Duodenal mucosa (tissue), 2 donors: Measurements from ENCODE around the gene TMEM45A.
"Not testable (repeated sequence)": the region's sequence is repeated elsewhere in the genome, so short reads cannot be mapped to it uniquely, and the experiment has no call there.

Experiments used
- H3K27ac ChIP-seq: one replicate; pipeline ENCODE4 v1.7.0; 2013; ENCODE audit warnings: low read depth, low read length
- H3K27me3 ChIP-seq, 2 donors: one replicate each; pipeline ENCODE4 v1.7.0; 2013; ENCODE audit warnings: low read length in 2 of 2, control low read depth in 1 of 2; ENCODE audit not compliant: insufficient read depth in 2 of 2, control insufficient read depth in 1 of 2
- H3K36me3 ChIP-seq, 2 donors: one replicate each; pipeline ENCODE4 v1.7.0; 2013; ENCODE audit warnings: low read length in 2 of 2, control low read depth in 1 of 2; ENCODE audit not compliant: insufficient read depth in 2 of 2, control insufficient read depth in 1 of 2
- H3K4me1 ChIP-seq, 2 donors: one replicate each; pipeline ENCODE4 v1.7.0; 2013; ENCODE audit warnings: low read length in 2 of 2, control low read depth in 1 of 2; ENCODE audit not compliant: insufficient read depth in 2 of 2, control insufficient read depth in 1 of 2
- H3K4me3 ChIP-seq, 2 donors: one replicate each; pipeline ENCODE4 v1.7.0; 2013; ENCODE audit warnings: low read length in 2 of 2, low read depth in 1 of 2
- H3K9ac ChIP-seq, 2 donors: one replicate each; pipeline ENCODE4 v1.7.0; 2013; ENCODE audit warnings: low read length in 2 of 2, low read depth in 1 of 2
- H3K9me3 ChIP-seq, 2 donors: one replicate each; pipeline ENCODE4 v1.7.0; 2013; ENCODE audit warnings: low read length in 2 of 2, control low read depth in 1 of 2; ENCODE audit not compliant: control insufficient read depth in 1 of 2

The TMEM45A gene, protein sequence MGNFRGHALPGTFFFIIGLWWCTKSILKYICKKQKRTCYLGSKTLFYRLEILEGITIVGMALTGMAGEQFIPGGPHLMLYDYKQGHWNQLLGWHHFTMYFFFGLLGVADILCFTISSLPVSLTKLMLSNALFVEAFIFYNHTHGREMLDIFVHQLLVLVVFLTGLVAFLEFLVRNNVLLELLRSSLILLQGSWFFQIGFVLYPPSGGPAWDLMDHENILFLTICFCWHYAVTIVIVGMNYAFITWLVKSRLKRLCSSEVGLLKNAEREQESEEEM

DNA sequence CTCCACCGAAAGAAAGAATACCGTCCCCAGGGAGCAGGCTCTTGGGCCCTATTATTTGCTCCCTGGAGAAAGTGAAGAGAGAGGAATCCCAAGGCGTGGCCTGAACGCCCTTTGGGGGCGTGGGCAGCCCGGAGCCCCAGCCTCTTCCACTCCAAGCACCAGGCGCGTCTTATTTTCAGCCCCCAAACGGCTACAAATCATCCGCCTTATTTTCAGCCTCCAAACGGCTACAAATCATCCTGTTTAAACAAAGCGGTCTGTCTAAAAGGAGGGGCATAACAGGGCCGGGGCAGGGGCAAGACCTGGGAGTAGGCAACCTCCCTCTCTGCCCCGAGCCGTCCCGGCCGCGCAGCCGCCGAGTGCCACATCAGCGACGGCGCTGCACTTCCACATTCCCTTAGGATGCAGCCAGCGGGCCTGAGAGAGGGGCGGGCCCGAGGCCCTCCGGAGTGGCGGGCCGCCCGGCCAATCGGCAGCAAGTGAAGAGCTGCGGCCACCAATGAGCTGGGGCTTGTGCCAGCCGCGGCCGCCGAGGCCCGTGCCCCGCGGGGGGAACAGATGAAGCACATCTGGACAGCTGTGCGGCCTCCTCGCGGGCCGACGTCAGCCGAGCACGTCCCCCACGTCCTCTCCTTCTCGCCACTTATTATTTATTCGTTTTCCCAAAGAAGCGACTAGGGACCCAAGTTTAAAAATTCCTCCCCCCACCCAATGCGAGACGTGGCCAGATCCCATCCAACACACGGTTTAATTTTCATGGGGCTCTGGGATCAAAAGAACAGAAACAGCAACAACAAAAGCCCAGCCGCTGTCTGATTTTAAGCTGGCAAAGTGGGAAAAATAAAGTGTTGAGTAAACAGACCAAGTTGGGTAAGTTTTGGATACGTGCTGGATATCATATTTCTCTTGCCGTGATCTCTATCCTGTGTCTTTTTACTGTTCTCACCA lies at the start of gene TMEM45A:
TSS of gene TMEM45A (plus strand) at position 561 of the 948 bp plus-strand sequence. CDS start 62,593 bp downstream, outside the sequence.
- Histone ChIP-seq H3K27me3 (peaks cover 10 to 11% of the 10 kb centered on the region in 2 donors), H3K36me3 (no peaks in the 10 kb centered on the region), H3K27ac (peak within 1 kb of the TSS; percentile 63), H3K9me3 (no peaks in the 10 kb centered on the region), H3K4me3 (peak within 1 kb of the TSS; percentile 76 to 78), H3K9ac (peak within 1 kb of the TSS; percentile 60 to 65), H3K4me1 (peaks cover 9 to 21% of the 10 kb centered on the region in 2 donors)

DNA sequence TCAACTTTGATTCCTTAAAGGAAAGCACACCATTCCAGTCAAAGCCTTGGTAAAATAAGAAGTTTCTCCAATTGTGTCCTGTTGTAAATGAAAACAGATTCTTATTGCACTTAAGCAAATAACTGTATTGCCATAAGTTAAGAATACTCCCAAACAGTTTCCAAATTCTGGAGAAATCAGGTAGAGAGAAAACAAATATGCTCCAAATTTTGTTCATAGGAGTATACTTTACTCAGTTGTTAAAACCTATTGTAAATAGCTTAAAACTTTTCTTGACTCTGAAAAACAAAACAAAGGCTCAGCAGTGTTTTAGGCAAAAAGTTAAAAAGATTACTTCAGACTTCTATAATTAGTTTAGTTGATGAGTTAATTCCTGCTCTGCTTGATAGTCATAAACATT lies 48.7 kb upstream of the TMEM45A start:
- no peaks in the 10 kb centered on the region for H3K27me3 ChIP-seq

DNA sequence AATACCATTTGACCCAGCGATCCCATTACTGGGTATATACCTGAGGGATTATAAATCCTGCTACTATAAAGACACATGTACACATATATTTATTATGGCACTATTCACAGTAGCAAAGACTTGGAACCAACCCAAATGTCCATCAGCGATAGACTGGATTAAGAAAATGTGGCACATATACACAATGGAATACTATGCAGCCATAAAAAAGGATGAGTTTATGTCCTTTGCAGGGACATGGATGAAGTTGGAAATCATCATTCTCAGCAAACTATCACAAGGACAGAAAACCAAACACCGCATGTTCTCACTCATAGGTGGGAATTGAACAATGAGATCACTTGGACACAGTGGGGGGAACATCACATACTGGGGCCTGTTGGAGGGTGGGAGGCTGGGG lies 45.4 kb upstream of the TMEM45A start:
- not testable (repeated sequence) for H3K27ac ChIP-seq, H3K4me3 ChIP-seq, H3K9ac ChIP-seq

More for the DNA sequence above, 48.7 kb upstream of the TMEM45A start:
- no peaks in the 10 kb centered on the region for H3K4me1 ChIP-seq
- H3K4me3 ChIP-seq, result no peak overlapping the region
- H3K9me3 ChIP-seq, result peaks cover 0 to 2% of the 10 kb centered on the region in 2 donors
- no peak overlapping the region for H3K9ac ChIP-seq
- H3K27ac ChIP-seq, result no peak overlapping the region
- no peaks in the 10 kb centered on the region for H3K36me3 ChIP-seq

DNA sequence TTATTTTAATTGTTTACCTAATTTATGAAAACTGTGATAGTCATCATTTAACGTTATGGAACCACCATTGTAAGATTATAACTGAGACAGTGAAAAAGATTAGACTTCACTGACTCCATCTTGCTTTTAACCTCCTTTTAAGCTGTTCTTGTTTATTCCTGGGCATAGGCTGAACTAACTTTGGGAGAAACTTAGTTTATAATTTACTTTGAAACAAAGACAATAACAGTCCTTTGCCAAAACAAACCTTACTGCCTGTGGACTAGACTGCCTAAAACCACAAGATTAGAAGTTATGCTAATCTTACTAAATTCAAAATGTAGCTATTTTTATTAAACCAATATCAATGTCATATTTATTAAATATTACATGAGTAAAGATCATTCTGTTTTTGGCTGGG lies 44.3 kb upstream of the TMEM45A start:
- no peak overlapping the region for H3K9ac ChIP-seq
- H3K4me3 ChIP-seq, result no peak overlapping the region
- peaks cover 0 to 2% of the 10 kb centered on the region in 2 donors for H3K9me3 ChIP-seq
- H3K27me3 ChIP-seq, result no peaks in the 10 kb centered on the region
- no peak overlapping the region for H3K27ac ChIP-seq
- no peaks in the 10 kb centered on the region for H3K36me3 ChIP-seq
- H3K4me1 ChIP-seq, result no peaks in the 10 kb centered on the region

More for the DNA sequence above, 45.4 kb upstream of the TMEM45A start:
- H3K4me1 ChIP-seq, H3K36me3 ChIP-seq, H3K27me3 ChIP-seq, H3K9me3 ChIP-seq: not testable (repeated sequence)

DNA sequence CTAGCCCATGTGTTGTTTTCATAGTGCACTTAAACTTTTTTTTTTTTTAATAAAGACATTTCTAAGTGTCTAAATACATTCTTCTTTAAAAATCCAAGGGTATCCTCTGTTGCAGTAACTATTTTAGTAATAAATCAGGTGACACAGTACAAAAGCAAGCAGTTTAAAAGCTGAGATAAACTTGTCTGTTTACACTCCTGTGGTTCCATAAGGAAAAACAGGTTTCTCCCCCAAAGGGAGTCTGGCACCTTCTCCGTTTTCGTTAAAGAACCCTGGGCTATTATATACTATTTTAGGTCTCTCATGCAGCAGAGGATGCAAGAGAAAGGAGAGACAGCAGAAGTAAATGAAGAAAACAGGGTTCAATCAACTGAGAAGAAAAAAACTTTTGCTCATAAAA lies 43.2 kb upstream of the TMEM45A start:
- Histone ChIP-seq H3K27ac (no peak overlapping the region), H3K4me3 (no peak overlapping the region), H3K4me1 (no peaks in the 10 kb centered on the region), H3K27me3 (no peaks in the 10 kb centered on the region), H3K9ac (no peak overlapping the region), H3K36me3 (no peaks in the 10 kb centered on the region), H3K9me3 (peaks cover 0 to 2% of the 10 kb centered on the region in 2 donors)

DNA sequence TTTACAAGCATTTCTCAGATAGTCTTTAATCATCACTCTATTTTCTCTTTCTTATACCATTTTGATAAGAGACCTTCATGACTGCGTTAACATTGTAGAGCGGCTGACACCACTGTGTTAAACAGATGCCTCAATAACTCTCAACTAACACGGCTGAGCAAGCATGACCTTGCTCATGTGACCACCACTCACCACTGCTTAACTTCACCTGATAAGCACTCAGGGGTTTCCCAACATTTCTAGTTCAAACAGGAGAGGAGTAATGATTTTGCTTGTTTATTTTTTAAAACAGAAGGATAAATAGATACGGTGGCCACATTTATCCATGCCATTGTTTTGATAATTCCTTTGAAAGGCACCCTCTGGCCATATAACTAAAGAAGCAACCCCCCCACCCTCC lies 37.7 kb upstream of the TMEM45A start:
- H3K27ac ChIP-seq, result no peak overlapping the region
- no peaks in the 10 kb centered on the region for H3K36me3 ChIP-seq
- H3K4me1 ChIP-seq, result no peaks in the 10 kb centered on the region
- H3K9me3 ChIP-seq, result no peaks in the 10 kb centered on the region
- no peak overlapping the region for H3K9ac ChIP-seq
- H3K27me3 ChIP-seq, result no peaks in the 10 kb centered on the region
- no peak overlapping the region for H3K4me3 ChIP-seq

DNA sequence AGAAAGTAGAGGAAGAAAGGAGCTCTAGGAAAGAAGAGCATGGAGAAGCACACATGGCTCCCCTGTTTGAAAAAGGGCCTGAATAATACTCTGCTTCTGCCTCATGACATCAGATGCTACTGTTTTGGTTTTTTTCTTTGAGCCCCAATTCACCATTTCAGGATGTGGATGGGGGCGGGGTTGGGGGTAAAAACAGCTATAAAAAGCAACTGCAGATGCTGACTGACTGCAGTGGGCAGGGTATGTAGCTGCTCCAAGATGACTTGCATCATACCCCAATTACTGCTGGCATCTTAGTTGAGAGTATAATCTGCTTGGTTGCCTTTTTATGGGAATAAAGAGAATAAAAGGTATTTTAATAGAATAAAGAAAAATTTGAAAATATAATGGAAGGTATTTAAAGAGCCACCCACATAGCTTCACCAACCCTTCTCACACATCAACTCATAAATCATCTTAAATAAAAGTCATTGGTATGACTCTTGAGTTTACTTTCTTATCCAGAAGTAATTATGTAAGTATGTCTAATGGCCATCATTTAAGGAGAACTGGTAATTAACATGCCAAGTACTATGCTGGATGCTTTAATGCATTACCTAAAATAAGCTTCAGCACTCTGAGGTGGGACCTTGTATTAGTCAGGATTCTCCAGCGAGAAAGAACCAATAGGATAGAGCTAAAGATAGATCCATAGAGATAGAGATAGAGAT lies 36.4 kb upstream of the TMEM45A start:
- H3K27ac ChIP-seq, result no peak overlapping the region
- no peak overlapping the region for H3K9ac ChIP-seq
- H3K4me1 ChIP-seq, result no peaks in the 10 kb centered on the region
- no peaks in the 10 kb centered on the region for H3K9me3 ChIP-seq
- H3K27me3 ChIP-seq, result no peaks in the 10 kb centered on the region
- no peaks in the 10 kb centered on the region for H3K36me3 ChIP-seq
- H3K4me3 ChIP-seq, result no peak overlapping the region

DNA sequence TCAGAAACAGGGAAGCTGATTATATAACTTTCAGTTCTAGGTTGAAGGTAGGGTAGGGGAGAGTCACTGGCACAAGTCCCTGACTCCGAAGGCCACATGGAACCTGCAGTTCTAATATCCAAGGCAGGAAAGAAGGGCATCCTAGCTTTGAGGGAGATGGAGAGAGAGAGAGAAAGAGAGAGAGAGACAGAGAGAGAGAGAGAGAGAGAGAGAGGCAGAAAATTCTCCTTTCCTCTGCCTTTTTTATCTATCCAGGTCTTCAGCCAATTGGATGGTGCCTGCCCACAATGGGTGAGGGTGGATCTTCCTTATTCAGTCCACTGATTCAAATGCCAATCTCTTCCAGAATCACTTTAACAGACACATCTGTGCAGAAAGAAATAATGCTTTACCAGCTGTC lies 35.7 kb upstream of the TMEM45A start:
- H3K9ac ChIP-seq, result no peak overlapping the region

DNA sequence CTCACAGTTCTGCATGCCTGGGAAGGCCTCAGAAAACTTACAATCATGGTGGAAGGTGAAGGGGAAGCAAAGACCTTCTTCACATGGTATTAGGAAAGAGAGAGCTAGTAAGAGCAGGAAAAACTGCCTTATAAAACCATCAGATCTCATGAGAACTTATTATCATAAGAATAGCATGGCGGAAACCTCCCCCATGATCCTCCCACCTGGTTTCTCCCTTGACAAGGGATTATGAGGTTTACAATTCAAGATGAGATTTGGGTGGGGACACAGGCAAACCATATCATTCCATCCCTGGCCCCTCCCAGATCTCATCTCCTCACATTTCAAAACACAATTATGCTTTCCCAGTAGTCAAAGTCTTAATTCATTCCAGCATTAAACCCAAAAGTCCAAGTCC lies 34.6 kb upstream of the TMEM45A start:
- Histone ChIP-seq H3K27ac (no peak overlapping the region), H3K4me3 (no peak overlapping the region), H3K36me3 (no peaks in the 10 kb centered on the region), H3K4me1 (no peaks in the 10 kb centered on the region), H3K9me3 (no peaks in the 10 kb centered on the region), H3K27me3 (no peaks in the 10 kb centered on the region), H3K9ac (no peak overlapping the region)

More for the DNA sequence above, 35.7 kb upstream of the TMEM45A start:
- H3K27ac ChIP-seq, result no peak overlapping the region
- H3K36me3 ChIP-seq, result no peaks in the 10 kb centered on the region
- H3K9me3 ChIP-seq, result no peaks in the 10 kb centered on the region
- H3K4me3 ChIP-seq, result no peak overlapping the region
- H3K27me3 ChIP-seq, result no peaks in the 10 kb centered on the region
- no peaks in the 10 kb centered on the region for H3K4me1 ChIP-seq

DNA sequence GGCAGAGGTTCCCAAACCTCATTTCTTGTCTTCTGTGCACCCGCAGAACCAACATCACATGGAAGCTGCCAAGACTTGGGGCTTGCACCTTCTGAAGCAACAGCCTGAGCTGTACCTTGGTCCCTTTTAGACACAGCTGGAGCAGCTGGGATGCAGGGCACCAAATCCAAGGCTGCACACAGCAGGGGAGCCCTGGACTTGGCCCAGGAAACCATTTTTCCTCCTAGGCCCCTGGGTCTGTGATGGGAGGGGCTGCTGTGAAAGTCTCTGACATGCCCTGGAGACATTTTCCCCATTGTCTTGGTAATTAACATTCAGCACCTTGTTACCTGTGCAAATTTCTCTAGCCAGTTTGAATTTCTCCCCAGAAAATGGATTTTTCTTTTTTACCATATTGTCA lies 33.6 kb upstream of the TMEM45A start:
- H3K4me1 ChIP-seq, result no peaks in the 10 kb centered on the region
- H3K9me3 ChIP-seq, result no peaks in the 10 kb centered on the region
- H3K27ac ChIP-seq, result no peak overlapping the region
- H3K27me3 ChIP-seq, result no peaks in the 10 kb centered on the region
- H3K9ac ChIP-seq, result no peak overlapping the region
- H3K4me3 ChIP-seq, result no peak overlapping the region
- H3K36me3 ChIP-seq, result no peaks in the 10 kb centered on the region
